Progenitor cell of endocrine pancreas (in vitro differentiated cells): ENCODE results near the gene BRD1. TPM values are rescaled to one million over a fixed set of nuclear protein-coding genes. Genes with fewer than 3 reads are reported as not detected.

Experiments used
- DNase-seq: peaks from one replicate; pipeline ENCODE4 v3.0.0; 2021; ENCODE audit warnings: low spot score; ENCODE audit not compliant: unreplicated experiment
- H3K27ac Mint-ChIP-seq: 2 replicates; pipeline ENCODE4 v1.8.0; 2021; ENCODE audit warnings: mild to moderate bottlenecking, moderate library complexity, mixed read lengths
- H3K27me3 Mint-ChIP-seq: 2 replicates; pipeline ENCODE4 v1.8.0; 2021; ENCODE audit warnings: mixed read lengths
- H3K36me3 Mint-ChIP-seq: 2 replicates; pipeline ENCODE4 v1.8.0; 2022; ENCODE audit warnings: mixed read lengths; ENCODE audit not compliant: insufficient read depth
- H3K4me1 Mint-ChIP-seq: 2 replicates; pipeline ENCODE4 v1.8.0; 2021; ENCODE audit warnings: low read depth, mixed read lengths
- H3K4me3 Mint-ChIP-seq: 2 replicates; pipeline ENCODE4 v1.8.0; 2021; ENCODE audit warnings: low read depth, mild to moderate bottlenecking, moderate library complexity, mixed read lengths
- H3K9me3 Mint-ChIP-seq: 2 replicates; pipeline ENCODE4 v1.8.0; 2021; ENCODE audit warnings: low read depth, mixed read lengths
- CTCF ChIP-seq: fragments of 200-600 bp; sonication (generic); IDR thresholded peaks from one replicate; pipeline ENCODE4 v1.5.0; 2021; ENCODE audit warnings: antibody characterized with exemption, mild to moderate bottlenecking; ENCODE audit not compliant: unreplicated experiment
- total RNA-seq: library from RNA; stranded (reverse); gene quantifications from 2 replicates; pipeline ENCODE4 v1.2.1, GENCODE V29; 2021

The BRD1 gene
- total RNA-seq, 1 donor from 2014 or later, result 65.7 TPM

DNA sequence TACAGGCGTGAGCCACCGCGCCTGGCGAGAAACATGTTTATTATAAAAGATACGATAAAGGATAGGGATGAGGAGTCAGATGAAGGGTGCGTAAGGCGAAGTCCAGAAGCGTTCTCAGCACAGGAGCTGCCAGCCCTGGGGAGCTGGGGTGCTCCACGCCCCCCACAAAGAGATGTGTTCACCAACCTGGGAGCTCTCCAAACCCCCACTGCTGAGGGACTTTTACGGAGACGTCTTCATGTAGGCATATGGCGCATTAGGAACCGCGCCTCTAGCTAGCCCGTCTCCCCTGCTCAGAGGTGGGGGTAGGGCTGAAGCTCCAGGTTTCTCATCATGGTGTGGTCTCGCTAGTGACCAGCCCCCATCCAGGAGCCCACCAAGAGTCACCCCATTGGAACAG, 17.6 kb upstream of the BRD1 start:
- no peaks in the 10 kb centered on the region for H3K9me3 Mint-ChIP-seq
- H3K36me3 Mint-ChIP-seq, result no peaks in the 10 kb centered on the region
- no peak overlapping the region for H3K4me3 Mint-ChIP-seq
- no peak for TF ChIP-seq CTCF
- H3K27ac Mint-ChIP-seq, result no peak overlapping the region
- DNase-seq, result no peak
- H3K27me3 Mint-ChIP-seq, result peaks cover 49% of the 10 kb centered on the region
- H3K4me1 Mint-ChIP-seq, result no peaks in the 10 kb centered on the region

GRCh38 chr22:49838771-49839717, 11.4 kb upstream of the BRD1 start:
- no peak overlapping the region for H3K4me3 Mint-ChIP-seq

DNA sequence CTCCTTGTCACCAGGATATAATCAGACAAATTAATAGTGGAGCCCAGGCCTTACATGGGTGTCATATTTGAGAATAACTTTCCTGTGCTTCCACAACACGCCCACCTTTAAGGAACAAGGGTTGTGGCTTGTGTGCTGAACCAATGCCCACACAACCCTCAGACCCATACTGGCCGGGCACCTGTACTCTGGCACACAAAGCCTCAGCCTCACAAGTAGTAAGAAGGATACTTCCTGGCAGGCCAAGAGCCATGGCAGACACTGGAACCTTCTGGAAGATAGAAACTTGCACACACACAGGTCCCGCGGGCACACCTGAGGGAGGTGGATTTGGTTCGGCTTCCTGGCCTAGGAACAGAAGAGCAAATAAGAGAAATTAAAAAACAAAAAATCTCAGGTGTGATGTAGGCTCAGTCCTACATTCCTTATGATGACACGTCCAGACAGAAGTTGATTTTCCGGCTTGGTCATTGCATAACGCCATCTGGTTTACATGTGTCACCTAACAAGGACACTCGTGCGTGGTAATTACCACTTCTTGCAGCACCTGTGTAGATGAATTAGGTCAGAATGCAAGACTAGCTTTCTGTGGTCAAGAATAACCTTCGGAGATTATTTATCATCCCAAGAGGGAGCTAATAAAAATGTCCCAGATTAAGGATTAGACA, 5.8 kb upstream of the BRD1 start:
- H3K36me3 Mint-ChIP-seq, result peaks cover 9% of the 10 kb centered on the region
- no peaks in the 10 kb centered on the region for H3K4me1 Mint-ChIP-seq
- peaks cover 16% of the 10 kb centered on the region for H3K9me3 Mint-ChIP-seq
- DNase-seq, result no peak
- no peak overlapping the region for H3K27ac Mint-ChIP-seq
- peaks cover 12% of the 10 kb centered on the region for H3K27me3 Mint-ChIP-seq
- H3K4me3 Mint-ChIP-seq, result no peak overlapping the region
- TF ChIP-seq CTCF, result no peak

More at GRCh38 chr22:49838771-49839717, 11.4 kb upstream of the BRD1 start:
- no peak for TF ChIP-seq CTCF
- no peak overlapping the region for H3K27ac Mint-ChIP-seq
- no peak for DNase-seq
- no peaks in the 10 kb centered on the region for H3K36me3 Mint-ChIP-seq
- peaks cover 24% of the 10 kb centered on the region for H3K27me3 Mint-ChIP-seq
- H3K9me3 Mint-ChIP-seq, result no peaks in the 10 kb centered on the region
- no peaks in the 10 kb centered on the region for H3K4me1 Mint-ChIP-seq

GRCh38 chr22:49829044-49829853, 1.6 kb upstream of the BRD1 start:
- peaks cover 13% of the 10 kb centered on the region for H3K36me3 Mint-ChIP-seq
- H3K9me3 Mint-ChIP-seq, result peaks cover 16% of the 10 kb centered on the region
- H3K4me1 Mint-ChIP-seq, result peaks cover 18% of the 10 kb centered on the region
- peak overlapping the region; percentile 44 for H3K4me3 Mint-ChIP-seq
- no peak for DNase-seq
- H3K27ac Mint-ChIP-seq, result peak overlapping the region; percentile 41
- peaks cover 6% of the 10 kb centered on the region for H3K27me3 Mint-ChIP-seq
- no peak for TF ChIP-seq CTCF

DNA sequence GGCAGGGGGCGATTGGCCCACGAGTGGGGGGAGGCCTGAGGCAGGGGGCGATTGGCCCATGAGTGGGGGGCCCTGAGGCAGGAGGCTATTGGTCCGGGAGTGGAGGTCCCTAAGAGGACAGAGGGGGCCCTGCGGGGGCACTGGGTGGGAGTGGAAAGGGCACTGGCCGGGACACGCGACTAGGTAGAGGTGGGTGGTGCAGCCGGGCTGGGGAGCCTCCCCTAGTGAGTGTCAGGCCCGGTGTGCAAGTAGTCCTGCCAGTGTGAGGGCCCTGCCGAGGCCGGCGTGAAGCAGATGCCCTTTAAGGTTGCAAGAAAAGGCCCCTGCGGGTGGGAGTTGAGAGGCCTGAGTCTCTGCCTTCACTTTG, 909 bp upstream of the BRD1 start:
- peaks cover 6% of the 10 kb centered on the region for H3K27me3 Mint-ChIP-seq
- peaks cover 19% of the 10 kb centered on the region for H3K36me3 Mint-ChIP-seq
- DNase-seq, result no peak
- peak overlapping the region; percentile 41 for H3K27ac Mint-ChIP-seq
- peak overlapping the region; percentile 42 for H3K4me3 Mint-ChIP-seq
- H3K4me1 Mint-ChIP-seq, result peaks cover 25% of the 10 kb centered on the region
- TF ChIP-seq CTCF, result no peak
- H3K9me3 Mint-ChIP-seq, result peaks cover 16% of the 10 kb centered on the region
